ENCODE data around the gene GPALPP1. TPM values are rescaled to one million over a fixed set of nuclear protein-coding genes. Genes with fewer than 3 reads are reported as not detected.

GPALPP1 gene
- total RNA-seq, 1 experiment from 2014 or later: 17.0 TPM

DNA sequence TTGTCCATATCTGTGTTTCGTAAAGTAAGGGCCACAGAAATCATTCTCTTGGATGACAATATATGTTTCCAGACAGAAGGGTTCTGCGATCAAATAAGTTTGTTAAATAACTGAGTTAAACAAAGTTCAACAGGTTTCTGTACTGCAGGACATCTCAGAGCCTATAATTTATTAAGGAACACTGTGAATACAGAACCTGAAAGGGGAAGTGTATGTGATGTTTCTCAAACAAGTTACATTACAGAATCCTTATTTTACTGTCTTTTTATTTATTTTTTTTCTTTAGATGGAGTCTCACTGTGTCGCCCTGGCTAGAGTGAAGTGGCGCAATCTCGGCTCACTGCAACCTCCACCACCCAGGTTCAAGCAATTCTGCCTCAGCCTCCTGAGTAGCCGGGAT lies 75.6 kb downstream of the GPALPP1 start:
- H3K79me2 ChIP-seq (ENCODE audit: low read length): no peaks in the 10 kb centered on the region
- H2AFZ ChIP-seq (ENCODE audit: low read length): no peak overlapping the region
- intact Hi-C loops (cut with micrococcal nuclease): no loop called here
- H3K9me3 ChIP-seq (ENCODE audit: low read length): no peaks in the 10 kb centered on the region
- no peaks in the 10 kb centered on the region for H3K36me3 ChIP-seq (ENCODE audit: low read depth, low read length)
- no peak overlapping the region for H3K27ac ChIP-seq (ENCODE audit: low read length)
- H3K9ac ChIP-seq (ENCODE audit: low read length): no peak overlapping the region
- H3K4me1 ChIP-seq (ENCODE audit: insufficient read depth, low read length): no peaks in the 10 kb centered on the region
- TF ChIP-seq EZH2phosphoT487 (IDR thresholded peaks at IDR 0.05; ENCODE audit: borderline replicate concordance, low read length): no peak
- TF ChIP-seq, protein P1, sequence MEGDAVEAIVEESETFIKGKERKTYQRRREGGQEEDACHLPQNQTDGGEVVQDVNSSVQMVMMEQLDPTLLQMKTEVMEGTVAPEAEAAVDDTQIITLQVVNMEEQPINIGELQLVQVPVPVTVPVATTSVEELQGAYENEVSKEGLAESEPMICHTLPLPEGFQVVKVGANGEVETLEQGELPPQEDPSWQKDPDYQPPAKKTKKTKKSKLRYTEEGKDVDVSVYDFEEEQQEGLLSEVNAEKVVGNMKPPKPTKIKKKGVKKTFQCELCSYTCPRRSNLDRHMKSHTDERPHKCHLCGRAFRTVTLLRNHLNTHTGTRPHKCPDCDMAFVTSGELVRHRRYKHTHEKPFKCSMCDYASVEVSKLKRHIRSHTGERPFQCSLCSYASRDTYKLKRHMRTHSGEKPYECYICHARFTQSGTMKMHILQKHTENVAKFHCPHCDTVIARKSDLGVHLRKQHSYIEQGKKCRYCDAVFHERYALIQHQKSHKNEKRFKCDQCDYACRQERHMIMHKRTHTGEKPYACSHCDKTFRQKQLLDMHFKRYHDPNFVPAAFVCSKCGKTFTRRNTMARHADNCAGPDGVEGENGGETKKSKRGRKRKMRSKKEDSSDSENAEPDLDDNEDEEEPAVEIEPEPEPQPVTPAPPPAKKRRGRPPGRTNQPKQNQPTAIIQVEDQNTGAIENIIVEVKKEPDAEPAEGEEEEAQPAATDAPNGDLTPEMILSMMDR (conservative IDR thresholded peaks at IDR 0.05; ENCODE audit: low read depth, low read length): no peak
- TF ChIP-seq EZH2 (IDR thresholded peaks at IDR 0.05; ENCODE audit: low read length, unreplicated experiment): no peak
- no peaks in the 10 kb centered on the region for H3F3A ChIP-seq (ENCODE audit: low read length, unreplicated experiment)
- H3K9me2 ChIP-seq (replicated peaks; ENCODE audit: low read length): no peaks in the 10 kb centered on the region
- no peak overlapping the region for H3K4me2 ChIP-seq (ENCODE audit: low read length)
- CTCF ChIA-PET: no interaction called here
- no peak overlapping the region for H3K4me3 ChIP-seq (ENCODE audit: low read length)
- POLR2A ChIA-PET (ENCODE audit: unreplicated experiment): no interaction called here
- ATAC-seq: no peak
- H3K27me3 ChIP-seq (ENCODE audit: low read length): no peaks in the 10 kb centered on the region
- H4K20me1 ChIP-seq (ENCODE audit: low read length): no peaks in the 10 kb centered on the region
- DNase-seq: no peak
- no TSS peak for BruUV-seq (replicated peaks)

GRCh38 chr13:45068036-45069001 lies 79.0 kb downstream of the GPALPP1 start:
- no peak overlapping the region for H3K27ac ChIP-seq (ENCODE audit: low read length)
- no TSS peak for BruUV-seq (replicated peaks)
- no peaks in the 10 kb centered on the region for H3K9me2 ChIP-seq (replicated peaks; ENCODE audit: low read length)
- H3K4me2 ChIP-seq (ENCODE audit: low read length): no peak overlapping the region
- H3K4me3 ChIP-seq (ENCODE audit: low read length): no peak overlapping the region
- H3F3A ChIP-seq (ENCODE audit: low read length, unreplicated experiment): no peaks in the 10 kb centered on the region
- DNase-seq (no peak), ATAC-seq (no peak)
- no peak overlapping the region for H3K9ac ChIP-seq (ENCODE audit: low read length)
- H3K27me3 ChIP-seq (ENCODE audit: low read length): no peaks in the 10 kb centered on the region
- H3K4me1 ChIP-seq (ENCODE audit: insufficient read depth, low read length): no peaks in the 10 kb centered on the region
- TF ChIP-seq EZH2 (IDR thresholded peaks at IDR 0.05; ENCODE audit: low read length, unreplicated experiment): no peak
- TF ChIP-seq EZH2phosphoT487 (IDR thresholded peaks at IDR 0.05; ENCODE audit: borderline replicate concordance, low read length): no peak
- TF ChIP-seq, protein P1 (conservative IDR thresholded peaks at IDR 0.05; ENCODE audit: low read depth, low read length): no peak
- CTCF ChIA-PET: no interaction called here
- no peaks in the 10 kb centered on the region for H3K9me3 ChIP-seq (ENCODE audit: low read length)
- no peaks in the 10 kb centered on the region for H4K20me1 ChIP-seq (ENCODE audit: low read length)
- POLR2A ChIA-PET (ENCODE audit: unreplicated experiment): interaction anchor here (0.7 kb wide), 1 partner anchor 411 kb away, joined by 4 read pairs; no protein-coding TSS in a partner anchor
- intact Hi-C loops (cut with micrococcal nuclease): no loop called here
- H3K79me2 ChIP-seq (ENCODE audit: low read length): no peaks in the 10 kb centered on the region
- H3K36me3 ChIP-seq (ENCODE audit: low read depth, low read length): no peaks in the 10 kb centered on the region
- H2AFZ ChIP-seq (ENCODE audit: low read length): no peak overlapping the region

DNA sequence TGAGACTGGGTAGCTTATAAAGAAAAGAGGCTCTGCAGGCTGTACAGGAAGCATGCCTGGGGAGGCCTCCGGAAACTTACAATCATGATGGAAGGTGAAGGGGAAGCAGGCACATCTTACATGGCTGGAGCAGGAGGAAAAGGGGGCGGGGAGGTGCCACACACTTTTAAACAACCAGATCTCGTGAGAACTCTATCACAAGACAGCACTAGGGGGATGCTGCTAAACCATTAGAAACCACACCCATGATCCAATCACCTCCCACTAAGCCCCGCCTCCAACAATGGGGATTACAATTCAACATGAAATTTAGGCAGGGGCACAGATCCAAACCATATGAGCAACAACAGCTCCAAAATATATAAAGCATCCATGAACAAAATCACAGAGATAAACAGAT lies 84.5 kb downstream of the GPALPP1 start:
- intact Hi-C loops (cut with micrococcal nuclease): no loop called here
- BruUV-seq (replicated peaks): no TSS peak
- no peaks in the 10 kb centered on the region for H3K27me3 ChIP-seq (ENCODE audit: low read length)
- CTCF ChIA-PET: no interaction called here
- DNase-seq (no peak), ATAC-seq (no peak)
- no peaks in the 10 kb centered on the region for H3K36me3 ChIP-seq (ENCODE audit: low read depth, low read length)
- no peak overlapping the region for H3K4me2 ChIP-seq (ENCODE audit: low read length)
- no peaks in the 10 kb centered on the region for H3K79me2 ChIP-seq (ENCODE audit: low read length)
- no peaks in the 10 kb centered on the region for H4K20me1 ChIP-seq (ENCODE audit: low read length)
- H3F3A ChIP-seq (ENCODE audit: low read length, unreplicated experiment): no peaks in the 10 kb centered on the region
- H3K9ac ChIP-seq (ENCODE audit: low read length): no peak overlapping the region
- TF ChIP-seq EZH2 (IDR thresholded peaks at IDR 0.05; ENCODE audit: low read length, unreplicated experiment) (no peak), EZH2phosphoT487 (IDR thresholded peaks at IDR 0.05; ENCODE audit: borderline replicate concordance, low read length) (no peak)
- TF ChIP-seq, protein P1 (conservative IDR thresholded peaks at IDR 0.05; ENCODE audit: low read depth, low read length): no peak
- H3K4me3 ChIP-seq (ENCODE audit: low read length): no peak overlapping the region
- no peak overlapping the region for H3K27ac ChIP-seq (ENCODE audit: low read length)
- no peaks in the 10 kb centered on the region for H3K9me2 ChIP-seq (replicated peaks; ENCODE audit: low read length)
- POLR2A ChIA-PET (ENCODE audit: unreplicated experiment): no interaction called here
- no peaks in the 10 kb centered on the region for H3K4me1 ChIP-seq (ENCODE audit: insufficient read depth, low read length)
- H2AFZ ChIP-seq (ENCODE audit: low read length): no peak overlapping the region
- H3K9me3 ChIP-seq (ENCODE audit: low read length): no peaks in the 10 kb centered on the region

All from PC-3 (cell line).